ENCODE measurements around the gene TBC1D10B.

TBC1D10B gene

GRCh38 chr16:30361180-30361579 lies 9.1 kb downstream of the TBC1D10B start:
- TF ChIP-seq CTCF (conservative IDR thresholded peaks at IDR 0.05; ENCODE audit: low read length) = no peak
- no peak for TF ChIP-seq EZH2phosphoT487 (IDR thresholded peaks at IDR 0.05; ENCODE audit: borderline replicate concordance)
- peaks cover 39% of the 10 kb centered on the region; the same call in 1 of the 2 replicates for H3K36me3 ChIP-seq (ENCODE audit: insufficient read depth, low read length)

GRCh38 chr16:30359871-30360170 lies 10.5 kb downstream of the TBC1D10B start:
- Histone ChIP-seq H3K27me3 (ENCODE audit: insufficient read depth, low read length, poor library complexity, severe bottlenecking) (no peaks in the 10 kb centered on the region), H4K20me1 (ENCODE audit: insufficient read depth, low read length, poor library complexity, severe bottlenecking) (peaks cover 9% of the 10 kb centered on the region), H3K9me2 (replicated peaks; ENCODE audit: low read depth, low read length) (no peaks in the 10 kb centered on the region), H3K9me3 (ENCODE audit: insufficient read depth, low read depth, low read length) (no peaks in the 10 kb centered on the region), H3K4me2 (ENCODE audit: low read depth, low read length, poor library complexity, severe bottlenecking) (no peak overlapping the region), H2AFZ (ENCODE audit: low read length) (no peak overlapping the region), H3F3A (ENCODE audit: low read depth) (no peaks in the 10 kb centered on the region), H3K4me3 (ENCODE audit: low read length, poor library complexity, severe bottlenecking) (no peak overlapping the region), H3K36me3 (ENCODE audit: insufficient read depth, low read length) (peaks cover 37% of the 10 kb centered on the region; the same call in 1 of the 2 replicates), H3K79me2 (ENCODE audit: insufficient read depth, low read length) (peaks cover 76% of the 10 kb centered on the region), H3K9ac (ENCODE audit: low read depth, low read length, poor library complexity, severe bottlenecking) (no peak overlapping the region), H3K4me1 (ENCODE audit: insufficient read depth, low read length, poor library complexity, severe bottlenecking) (peaks cover 21% of the 10 kb centered on the region)
- TF ChIP-seq CTCF (conservative IDR thresholded peaks at IDR 0.05; ENCODE audit: low read length) (no peak), EZH2phosphoT487 (IDR thresholded peaks at IDR 0.05; ENCODE audit: borderline replicate concordance) (no peak)

More at GRCh38 chr16:30361180-30361579, 9.1 kb downstream of the TBC1D10B start:
- Histone ChIP-seq H3K9me2 (replicated peaks; ENCODE audit: low read depth, low read length) (no peaks in the 10 kb centered on the region), H4K20me1 (ENCODE audit: insufficient read depth, low read length, poor library complexity, severe bottlenecking) (peaks cover 17% of the 10 kb centered on the region), H3K79me2 (ENCODE audit: insufficient read depth, low read length) (peaks cover 88% of the 10 kb centered on the region), H3F3A (ENCODE audit: low read depth) (no peaks in the 10 kb centered on the region), H3K4me2 (ENCODE audit: low read depth, low read length, poor library complexity, severe bottlenecking) (no peak overlapping the region), H3K4me1 (ENCODE audit: insufficient read depth, low read length, poor library complexity, severe bottlenecking) (peaks cover 29% of the 10 kb centered on the region), H3K9ac (ENCODE audit: low read depth, low read length, poor library complexity, severe bottlenecking) (no peak overlapping the region), H2AFZ (ENCODE audit: low read length) (no peak overlapping the region), H3K4me3 (ENCODE audit: low read length, poor library complexity, severe bottlenecking) (no peak overlapping the region), H3K27me3 (ENCODE audit: insufficient read depth, low read length, poor library complexity, severe bottlenecking) (no peaks in the 10 kb centered on the region), H3K9me3 (ENCODE audit: insufficient read depth, low read depth, low read length) (no peaks in the 10 kb centered on the region)

- Histone ChIP-seq H4K20me1 (ENCODE audit: insufficient read depth, low read length, poor library complexity, severe bottlenecking) (peaks cover 5% of the 10 kb centered on the region), H2AFZ (ENCODE audit: low read length) (no peak overlapping the region), H3K4me1 (ENCODE audit: insufficient read depth, low read length, poor library complexity, severe bottlenecking) (peaks cover 15% of the 10 kb centered on the region), H3F3A (ENCODE audit: low read depth) (no peaks in the 10 kb centered on the region), H3K36me3 (ENCODE audit: insufficient read depth, low read length) (peaks cover 37% of the 10 kb centered on the region; the same call in 1 of the 2 replicates), H3K27me3 (ENCODE audit: insufficient read depth, low read length, poor library complexity, severe bottlenecking) (no peaks in the 10 kb centered on the region), H3K9me2 (replicated peaks; ENCODE audit: low read depth, low read length) (no peaks in the 10 kb centered on the region), H3K4me2 (ENCODE audit: low read depth, low read length, poor library complexity, severe bottlenecking) (no peak overlapping the region), H3K79me2 (ENCODE audit: insufficient read depth, low read length) (peaks cover 76% of the 10 kb centered on the region), H3K9me3 (ENCODE audit: insufficient read depth, low read depth, low read length) (no peaks in the 10 kb centered on the region), H3K9ac (ENCODE audit: low read depth, low read length, poor library complexity, severe bottlenecking) (no peak overlapping the region), H3K4me3 (ENCODE audit: low read length, poor library complexity, severe bottlenecking) (no peak overlapping the region)
- TF ChIP-seq CTCF (conservative IDR thresholded peaks at IDR 0.05; ENCODE audit: low read length) (no peak), EZH2phosphoT487 (IDR thresholded peaks at IDR 0.05; ENCODE audit: borderline replicate concordance) (no peak)
These were observed 11.1 kb downstream of the TBC1D10B start for GRCh38 chr16:30358990-30359870.
